Mesodermal cell (in vitro differentiated cells): ENCODE data around the gene LRRC36.

Experiments
- H3K27ac ChIP-seq: 2 replicates; pipeline ENCODE4 v1.7.0; 2013; ENCODE audit warnings: mild to moderate bottlenecking, low read depth, low read length, moderate library complexity; ENCODE audit not compliant: severe bottlenecking
- H3K36me3 ChIP-seq: 2 replicates; pipeline ENCODE4 v1.7.1; 2013; ENCODE audit warnings: mild to moderate bottlenecking, low read length, moderate library complexity; ENCODE audit not compliant: control insufficient read depth, insufficient read depth
- H3K4me1 ChIP-seq: one replicate; pipeline ENCODE4 v1.7.1; 2013; ENCODE audit warnings: mild to moderate bottlenecking, low read length; ENCODE audit not compliant: insufficient read depth, control insufficient read depth, poor library complexity, severe bottlenecking
- H3K4me3 ChIP-seq: 2 replicates; pipeline ENCODE4 v1.7.0; 2013; ENCODE audit warnings: low read length, control low read depth, mild to moderate bottlenecking; ENCODE audit not compliant: insufficient read depth, poor library complexity, severe bottlenecking; ENCODE audit errors: extremely low read depth
- H3K9me3 ChIP-seq: 2 replicates; pipeline ENCODE4 v1.7.1; 2013; ENCODE audit warnings: mild to moderate bottlenecking, low read length, moderate library complexity; ENCODE audit not compliant: control insufficient read depth
- WGBS, 2 experiments: methylation state at CpG; one replicate each; pipeline ENCODE4 v1.1.5; 2013; ENCODE audit warnings: missing lambda C conversion rate in 2 of 2; ENCODE audit not compliant: insufficient coverage in 2 of 2; 5-methylcytosine and 5-hydroxymethylcytosine counted together

LRRC36 gene

GRCh38 chr16:67397036-67397801 lies 70.6 kb downstream of the LRRC36 start:
- H3K4me3 ChIP-seq = no peak overlapping the region
- H3K27ac ChIP-seq = peak overlapping the region; percentile 73
- no peaks in the 10 kb centered on the region for H3K36me3 ChIP-seq
- 94 to 95% methylated on average over 7 to 9 of the region's 15 CpGs for WGBS, 2 experiments
- H3K9me3 ChIP-seq = no peaks in the 10 kb centered on the region
- peaks cover 29% of the 10 kb centered on the region for H3K4me1 ChIP-seq

GRCh38 chr16:67397812-67398545 lies 71.4 kb downstream of the LRRC36 start:
- 95 to 96% methylated on average over 17 to 21 of the region's 22 CpGs for WGBS, 2 experiments
- H3K4me3 ChIP-seq = no peak overlapping the region
- H3K27ac ChIP-seq = no peak overlapping the region
- no peaks in the 10 kb centered on the region for H3K9me3 ChIP-seq
- H3K36me3 ChIP-seq = no peaks in the 10 kb centered on the region
- peaks cover 24% of the 10 kb centered on the region for H3K4me1 ChIP-seq

GRCh38 chr16:67398546-67399217 lies 72.1 kb downstream of the LRRC36 start:
- Histone ChIP-seq H3K4me3 (no peak overlapping the region), H3K36me3 (no peaks in the 10 kb centered on the region), H3K4me1 (peaks cover 19% of the 10 kb centered on the region), H3K9me3 (no peaks in the 10 kb centered on the region), H3K27ac (no peak overlapping the region)
- 93 to 98% methylated on average over 18 to 19 of the region's 19 CpGs for WGBS, 2 experiments

GRCh38 chr16:67399218-67399733 lies 72.7 kb downstream of the LRRC36 start:
- Histone ChIP-seq H3K27ac (no peak overlapping the region), H3K9me3 (no peaks in the 10 kb centered on the region), H3K36me3 (no peaks in the 10 kb centered on the region), H3K4me1 (peaks cover 18% of the 10 kb centered on the region), H3K4me3 (no peak overlapping the region)
- WGBS, 2 experiments = 42 to 48% methylated on average over 25 to 34 of the region's 42 CpGs

GRCh38 chr16:67399749-67400704 lies 73.4 kb downstream of the LRRC36 start:
- WGBS, 2 experiments = 75 to 80% methylated on average over 14 to 17 of the region's 19 CpGs
- no peak overlapping the region for H3K27ac ChIP-seq

GRCh38 chr16:67400901-67401300 lies 74.3 kb downstream of the LRRC36 start:
- no peak overlapping the region for H3K4me3 ChIP-seq
- no peaks in the 10 kb centered on the region for H3K36me3 ChIP-seq
- H3K9me3 ChIP-seq = no peaks in the 10 kb centered on the region
- 92 to 99% methylated on average over 11 to 13 of the region's 14 CpGs for WGBS, 2 experiments
- H3K4me1 ChIP-seq = peaks cover 14% of the 10 kb centered on the region
- no peak overlapping the region for H3K27ac ChIP-seq

More at GRCh38 chr16:67399749-67400704, 73.4 kb downstream of the LRRC36 start:
- Histone ChIP-seq H3K4me3 (no peak overlapping the region), H3K9me3 (no peaks in the 10 kb centered on the region), H3K4me1 (peaks cover 18% of the 10 kb centered on the region), H3K36me3 (no peaks in the 10 kb centered on the region)

- H3K9me3 ChIP-seq = no peaks in the 10 kb centered on the region
- WGBS, 2 experiments = 94 to 95% methylated on average over 12 of the region's 12 CpGs
- no peak overlapping the region for H3K4me3 ChIP-seq
- H3K4me1 ChIP-seq = peaks cover 15% of the 10 kb centered on the region
- H3K36me3 ChIP-seq = no peaks in the 10 kb centered on the region
- H3K27ac ChIP-seq = no peak overlapping the region
Observed at GRCh38 chr16:67403976-67404555, 77.5 kb downstream of the LRRC36 start.

- no peak overlapping the region for H3K4me3 ChIP-seq
- H3K36me3 ChIP-seq = no peaks in the 10 kb centered on the region
- no peaks in the 10 kb centered on the region for H3K9me3 ChIP-seq
- no peak overlapping the region for H3K27ac ChIP-seq
- 89 to 96% methylated on average over 3 to 5 of the region's 5 CpGs for WGBS, 2 experiments
- peaks cover 15% of the 10 kb centered on the region for H3K4me1 ChIP-seq
Observed at GRCh38 chr16:67404740-67405226, 78.2 kb downstream of the LRRC36 start.

GRCh38 chr16:67405336-67405735 lies 78.7 kb downstream of the LRRC36 start:
- Histone ChIP-seq H3K9me3 (no peaks in the 10 kb centered on the region), H3K36me3 (no peaks in the 10 kb centered on the region), H3K4me3 (no peak overlapping the region), H3K27ac (no peak overlapping the region), H3K4me1 (peaks cover 15% of the 10 kb centered on the region)
- WGBS, 2 experiments = 93% methylated on average over 6 to 7 of the region's 8 CpGs
